MM.1S (cell line): Measurements from ENCODE around the gene PDE11A.

Experiments
- EZH2 ChIP-seq: fragments of 300-600 bp; sonication (generic); optimal IDR thresholded peaks from 2 replicates; pipeline ENCODE3; 2017; ENCODE audit warnings: low read depth, mild to moderate bottlenecking, antibody characterized with exemption, low read length, mixed read lengths
- TF ChIP-seq, protein P1 (sequence below): fragments of 300-600 bp; sonication (generic); IDR thresholded peaks from 2 replicates; pipeline ENCODE4 v1.5.1; 2016; ENCODE audit warnings: antibody characterized with exemption, low read length, mixed read lengths

DNA sequence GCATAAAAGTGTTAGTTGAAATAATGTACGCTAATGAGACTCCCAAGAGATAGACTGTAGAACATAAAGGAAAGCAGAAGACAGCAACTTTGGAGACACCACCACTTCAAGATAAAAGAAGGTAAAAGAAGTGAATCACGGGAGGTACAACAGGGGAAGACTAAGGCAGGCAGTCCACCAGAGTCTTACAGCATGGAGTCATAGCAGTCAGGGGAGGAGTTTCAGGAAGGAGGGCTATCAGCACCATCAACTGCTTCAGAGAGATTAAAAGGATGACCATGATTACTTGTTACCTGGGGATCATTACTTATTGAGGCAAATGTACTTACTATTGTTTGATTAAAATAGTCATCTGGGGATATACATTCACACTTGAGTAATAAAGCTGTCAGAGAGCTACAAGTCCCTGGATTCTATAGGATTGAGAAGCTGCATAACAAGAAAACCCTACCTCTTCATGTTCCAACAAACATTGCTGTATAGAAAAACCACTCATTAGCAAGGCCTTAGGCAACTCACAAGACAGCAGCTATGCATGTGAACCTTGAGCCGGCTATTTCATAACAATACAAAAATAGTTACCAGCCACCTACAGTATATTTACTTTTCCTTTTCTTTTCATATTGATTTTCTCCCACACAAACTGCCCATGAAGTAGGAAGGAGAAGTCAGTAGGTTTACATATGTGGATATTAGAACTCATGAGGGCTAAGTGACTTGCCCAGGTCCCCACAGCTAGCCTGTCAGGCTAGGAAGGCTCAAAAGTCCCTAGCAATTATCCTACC lies 101.7 kb downstream of the PDE11A start:
- TF ChIP-seq, protein P1, sequence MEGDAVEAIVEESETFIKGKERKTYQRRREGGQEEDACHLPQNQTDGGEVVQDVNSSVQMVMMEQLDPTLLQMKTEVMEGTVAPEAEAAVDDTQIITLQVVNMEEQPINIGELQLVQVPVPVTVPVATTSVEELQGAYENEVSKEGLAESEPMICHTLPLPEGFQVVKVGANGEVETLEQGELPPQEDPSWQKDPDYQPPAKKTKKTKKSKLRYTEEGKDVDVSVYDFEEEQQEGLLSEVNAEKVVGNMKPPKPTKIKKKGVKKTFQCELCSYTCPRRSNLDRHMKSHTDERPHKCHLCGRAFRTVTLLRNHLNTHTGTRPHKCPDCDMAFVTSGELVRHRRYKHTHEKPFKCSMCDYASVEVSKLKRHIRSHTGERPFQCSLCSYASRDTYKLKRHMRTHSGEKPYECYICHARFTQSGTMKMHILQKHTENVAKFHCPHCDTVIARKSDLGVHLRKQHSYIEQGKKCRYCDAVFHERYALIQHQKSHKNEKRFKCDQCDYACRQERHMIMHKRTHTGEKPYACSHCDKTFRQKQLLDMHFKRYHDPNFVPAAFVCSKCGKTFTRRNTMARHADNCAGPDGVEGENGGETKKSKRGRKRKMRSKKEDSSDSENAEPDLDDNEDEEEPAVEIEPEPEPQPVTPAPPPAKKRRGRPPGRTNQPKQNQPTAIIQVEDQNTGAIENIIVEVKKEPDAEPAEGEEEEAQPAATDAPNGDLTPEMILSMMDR, result no peak
- no peak for TF ChIP-seq EZH2
